RWPE2 (cell line): ENCODE measurements around the gene PGLYRP3.

Experiments
- ATAC-seq: fragments of 200-7000 bp; cut with Tn5 transposase; 3 replicates; pipeline ENCODE4 v1.9.1; 2021; ENCODE audit warnings: low read depth
- DNase-seq: peaks from one replicate; pipeline ENCODE4 v3.0.0-alpha.2; 2020; ENCODE audit warnings: low spot score
- H3K27ac ChIP-seq: fragments of 450-650 bp; 2 replicates; pipeline ENCODE4 v1.5.1; 2017; ENCODE audit warnings: mild to moderate bottlenecking; ENCODE audit not compliant: poor library complexity, severe bottlenecking
- H3K27me3 ChIP-seq: fragments of 250-450 bp; sonication (Bioruptor Pico); 2 replicates; pipeline ENCODE4 v1.5.1; 2021; ENCODE audit warnings: mild to moderate bottlenecking, moderate library complexity; ENCODE audit not compliant: insufficient read depth, poor library complexity, severe bottlenecking
- H3K36me3 ChIP-seq: fragments of 250-450 bp; sonication (Bioruptor Pico); 2 replicates; pipeline ENCODE4 v1.5.1; 2020; ENCODE audit warnings: low read depth, mild to moderate bottlenecking, moderate library complexity
- H3K4me1 ChIP-seq: fragments of 250-450 bp; sonication (Bioruptor Pico); 2 replicates; pipeline ENCODE4 v1.5.1; 2021; ENCODE audit warnings: mild to moderate bottlenecking, moderate library complexity; ENCODE audit not compliant: insufficient read depth, poor library complexity, severe bottlenecking
- H3K4me3 ChIP-seq: fragments of 250-450 bp; sonication (Bioruptor Pico); 2 replicates; pipeline ENCODE4 v1.5.1; 2021; ENCODE audit warnings: mild to moderate bottlenecking, moderate library complexity; ENCODE audit not compliant: severe bottlenecking
- H3K9me3 ChIP-seq: fragments of 250-450 bp; sonication (Bioruptor Pico); 2 replicates; pipeline ENCODE4 v1.5.1; 2021; ENCODE audit warnings: mild to moderate bottlenecking, moderate library complexity; ENCODE audit not compliant: severe bottlenecking
- TF ChIP-seq, protein P1 (sequence below): fragments of 450-650 bp; IDR thresholded peaks from one replicate; pipeline ENCODE4 v1.5.1; 2017; ENCODE audit warnings: mild to moderate bottlenecking, moderate library complexity; ENCODE audit not compliant: poor library complexity, severe bottlenecking

Gene PGLYRP3

DNA sequence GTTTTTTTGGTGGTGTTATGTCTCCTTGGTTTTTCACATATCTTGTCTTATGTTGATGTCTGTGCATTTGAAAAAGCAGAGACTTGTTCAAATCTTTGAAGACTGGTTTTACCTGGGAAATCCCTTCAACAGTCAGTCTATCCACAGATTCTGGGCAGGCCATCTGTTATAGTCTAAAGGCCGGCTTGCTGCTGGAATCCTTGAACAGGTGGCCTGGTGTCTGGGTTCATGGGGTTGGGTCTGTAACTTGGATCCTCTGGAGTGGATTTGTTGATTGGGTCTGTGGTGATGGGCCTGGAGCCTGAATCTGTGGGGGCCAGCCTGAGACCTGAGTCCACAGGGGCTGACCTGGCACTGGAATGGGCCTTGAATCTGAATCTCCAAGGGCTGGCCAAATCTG, 41.0 kb downstream of the PGLYRP3 start:
- TF ChIP-seq, protein P1, sequence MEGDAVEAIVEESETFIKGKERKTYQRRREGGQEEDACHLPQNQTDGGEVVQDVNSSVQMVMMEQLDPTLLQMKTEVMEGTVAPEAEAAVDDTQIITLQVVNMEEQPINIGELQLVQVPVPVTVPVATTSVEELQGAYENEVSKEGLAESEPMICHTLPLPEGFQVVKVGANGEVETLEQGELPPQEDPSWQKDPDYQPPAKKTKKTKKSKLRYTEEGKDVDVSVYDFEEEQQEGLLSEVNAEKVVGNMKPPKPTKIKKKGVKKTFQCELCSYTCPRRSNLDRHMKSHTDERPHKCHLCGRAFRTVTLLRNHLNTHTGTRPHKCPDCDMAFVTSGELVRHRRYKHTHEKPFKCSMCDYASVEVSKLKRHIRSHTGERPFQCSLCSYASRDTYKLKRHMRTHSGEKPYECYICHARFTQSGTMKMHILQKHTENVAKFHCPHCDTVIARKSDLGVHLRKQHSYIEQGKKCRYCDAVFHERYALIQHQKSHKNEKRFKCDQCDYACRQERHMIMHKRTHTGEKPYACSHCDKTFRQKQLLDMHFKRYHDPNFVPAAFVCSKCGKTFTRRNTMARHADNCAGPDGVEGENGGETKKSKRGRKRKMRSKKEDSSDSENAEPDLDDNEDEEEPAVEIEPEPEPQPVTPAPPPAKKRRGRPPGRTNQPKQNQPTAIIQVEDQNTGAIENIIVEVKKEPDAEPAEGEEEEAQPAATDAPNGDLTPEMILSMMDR: no peak
- H3K9me3 ChIP-seq: no peaks in the 10 kb centered on the region
- ATAC-seq: no peak
- H3K4me3 ChIP-seq: no peak overlapping the region
- no peak for DNase-seq
- no peaks in the 10 kb centered on the region for H3K4me1 ChIP-seq
- H3K27ac ChIP-seq: no peak overlapping the region
- no peaks in the 10 kb centered on the region for H3K36me3 ChIP-seq
- peaks cover 13% of the 10 kb centered on the region for H3K27me3 ChIP-seq

DNA sequence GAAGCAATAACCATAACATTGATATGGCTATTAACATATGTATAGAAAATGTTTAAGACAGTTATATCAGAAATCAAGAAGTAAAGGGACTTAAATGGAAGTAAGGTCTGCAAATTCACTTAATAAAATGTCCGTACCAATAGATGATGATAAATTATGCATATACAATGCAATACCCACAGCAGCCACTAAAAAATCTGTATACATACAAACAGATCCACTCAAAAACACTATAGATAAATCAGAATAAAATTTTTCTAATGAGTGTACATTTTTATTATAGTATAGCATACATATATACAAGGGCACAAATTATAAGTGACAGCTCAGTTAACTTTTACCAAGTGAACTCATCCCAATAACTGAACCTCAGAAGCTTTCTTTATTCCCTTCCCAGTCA, 47.3 kb downstream of the PGLYRP3 start:
- Histone ChIP-seq H3K9me3 (no peaks in the 10 kb centered on the region), H3K36me3 (no peaks in the 10 kb centered on the region), H3K27me3 (peaks cover 66% of the 10 kb centered on the region), H3K4me3 (no peak overlapping the region), H3K4me1 (no peaks in the 10 kb centered on the region), H3K27ac (no peak overlapping the region)
- TF ChIP-seq, protein P1: peak; percentile 7
- ATAC-seq: no peak
- DNase-seq: no peak

DNA sequence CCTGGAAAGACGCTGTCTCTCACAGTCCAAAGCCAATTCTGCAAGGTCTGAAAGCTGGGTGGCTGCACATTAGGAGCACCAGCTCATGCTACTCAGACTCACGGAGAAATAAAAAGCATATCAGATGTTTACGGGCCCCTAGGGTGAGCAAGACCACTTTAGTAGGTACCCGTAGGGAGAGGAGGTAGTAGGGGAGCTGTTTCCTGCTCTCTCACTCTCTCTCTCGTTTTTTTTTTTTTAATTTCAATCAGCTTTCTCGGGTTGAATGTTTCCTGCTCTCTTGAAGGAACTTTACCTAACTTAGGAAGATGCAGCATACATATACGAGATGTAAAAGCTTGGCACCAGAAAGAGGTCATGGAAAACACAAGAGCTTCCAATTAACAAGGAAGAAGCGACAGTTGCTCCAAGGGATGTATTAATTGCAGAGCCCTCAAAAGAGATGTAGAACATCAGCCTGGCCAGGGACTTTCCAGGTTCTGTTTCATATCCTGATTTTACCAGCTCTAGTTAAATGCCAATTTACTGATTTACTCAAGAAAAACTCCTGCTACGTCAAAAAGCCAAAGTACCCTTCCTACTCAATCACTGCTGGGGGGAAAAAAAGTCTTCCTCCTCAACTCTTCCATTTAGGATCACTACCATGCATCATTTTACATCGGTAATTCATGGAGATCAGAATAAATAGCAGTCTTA, 50.1 kb downstream of the PGLYRP3 start:
- no peak overlapping the region for H3K4me3 ChIP-seq
- TF ChIP-seq, protein P1: no peak
- H3K4me1 ChIP-seq: no peaks in the 10 kb centered on the region
- ATAC-seq (no peak), DNase-seq (no peak)
- no peak overlapping the region for H3K27ac ChIP-seq
- no peaks in the 10 kb centered on the region for H3K9me3 ChIP-seq
- no peaks in the 10 kb centered on the region for H3K36me3 ChIP-seq
- H3K27me3 ChIP-seq: peaks cover 76% of the 10 kb centered on the region

DNA sequence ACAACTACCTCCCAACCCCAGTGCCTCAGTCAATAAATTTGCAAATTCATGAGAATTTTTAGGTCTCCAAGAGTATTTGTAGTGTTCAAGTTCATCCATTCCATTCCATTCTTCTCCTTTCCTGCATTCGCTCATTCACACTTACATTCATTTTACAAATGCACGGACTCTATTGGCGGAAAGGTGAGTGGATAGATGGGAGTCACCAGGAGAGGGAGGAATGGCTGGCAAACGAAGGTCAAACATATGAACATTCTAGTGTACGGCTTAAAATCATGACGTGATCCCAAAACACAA, 50.7 kb downstream of the PGLYRP3 start:
- Histone ChIP-seq H3K27ac (no peak overlapping the region), H3K9me3 (no peaks in the 10 kb centered on the region), H3K4me3 (no peak overlapping the region), H3K4me1 (no peaks in the 10 kb centered on the region), H3K36me3 (no peaks in the 10 kb centered on the region), H3K27me3 (peaks cover 70% of the 10 kb centered on the region)
- ATAC-seq: no peak
- no peak for DNase-seq
- TF ChIP-seq, protein P1: no peak

DNA sequence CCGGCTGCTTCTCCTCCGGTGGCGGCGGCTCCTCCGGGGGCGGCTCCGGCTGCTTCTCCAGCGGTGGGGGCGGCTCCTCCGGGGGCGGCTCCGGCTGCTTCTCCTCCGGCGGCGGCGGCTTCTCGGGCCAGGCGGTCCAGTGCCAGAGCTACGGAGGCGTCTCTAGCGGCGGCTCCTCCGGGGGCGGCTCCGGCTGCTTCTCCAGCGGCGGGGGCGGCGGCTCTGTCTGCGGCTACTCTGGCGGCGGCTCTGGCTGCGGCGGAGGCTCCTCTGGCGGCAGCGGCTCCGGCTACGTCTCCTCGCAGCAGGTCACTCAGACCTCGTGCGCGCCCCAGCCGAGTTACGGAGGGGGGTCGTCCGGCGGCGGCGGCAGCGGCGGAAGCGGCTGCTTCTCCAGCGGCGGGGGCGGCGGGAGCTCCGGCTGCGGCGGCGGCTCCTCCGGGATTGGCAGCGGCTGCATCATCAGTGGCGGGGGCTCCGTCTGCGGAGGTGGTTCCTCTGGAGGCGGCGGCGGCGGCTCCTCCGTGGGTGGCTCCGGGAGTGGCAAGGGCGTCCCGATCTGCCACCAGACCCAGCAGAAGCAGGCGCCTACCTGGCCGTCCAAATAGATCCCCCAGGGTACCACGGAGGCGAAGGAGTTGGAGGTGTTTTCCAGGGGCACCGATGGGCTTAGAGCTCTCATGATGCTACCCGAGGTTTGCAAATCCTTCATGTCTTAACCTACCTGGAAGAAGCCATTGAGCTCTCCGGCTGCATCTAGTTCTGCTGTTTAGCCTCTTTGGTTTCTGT, 51.3 kb downstream of the PGLYRP3 start:
- H3K4me3 ChIP-seq: peak overlapping the region; percentile 29

More for the DNA sequence above, 51.3 kb downstream of the PGLYRP3 start:
- Histone ChIP-seq H3K27me3 (peaks cover 69% of the 10 kb centered on the region), H3K27ac (no peak overlapping the region), H3K4me1 (no peaks in the 10 kb centered on the region), H3K9me3 (no peaks in the 10 kb centered on the region), H3K36me3 (no peaks in the 10 kb centered on the region)
- peak; percentile 67 for ATAC-seq
- TF ChIP-seq, protein P1: no peak
- DNase-seq: no peak
